OCI-LY7 (cell line): ENCODE results near the gene CDRT4.

Source experiments
- CTCF ChIP-seq: fragments of 200-600 bp; sonication (generic); conservative IDR thresholded peaks from 2 replicates; pipeline ENCODE4 v1.5.1; 2014; ENCODE audit warnings: mild to moderate bottlenecking, antibody characterized with exemption, low read length, moderate library complexity, mixed read lengths
- EZH2phosphoT487 ChIP-seq: fragments of 200-600 bp; sonication (generic); IDR thresholded peaks from 2 replicates; pipeline ENCODE4 v1.6.1; 2018; ENCODE audit warnings: low read depth, borderline replicate concordance, mild to moderate bottlenecking, mixed run types, antibody characterized with exemption, low read length, moderate library complexity, mixed read lengths

GRCh38 chr17:15406081-15406480 lies 61.3 kb downstream of the CDRT4 start:
- no peak for TF ChIP-seq CTCF
- no peak for TF ChIP-seq EZH2phosphoT487
